Measurements from ENCODE around the gene IFT88.

GRCh38 chr13:20567881-20568528 is 1.0 kb downstream of the IFT88 start:
- TF ChIP-seq POLR2A (conservative IDR thresholded peaks at IDR 0.05) (no peak), SMARCA5 (IDR thresholded peaks at IDR 0.05) (no peak), U2AF2 (optimal IDR thresholded peaks at IDR 0.05; ENCODE audit: low read depth, low read length) (no peak), E2F6 (IDR thresholded peaks at IDR 0.05; ENCODE audit: borderline replicate concordance in 1 of 2, extremely low read depth in 1 of 2, insufficient read depth in 1 of 2, insufficient read length in 1 of 2, low read depth in 1 of 2, low read length in 1 of 2, poor library complexity in 1 of 2, severe bottlenecking in 1 of 2) (peak in 1 of 2 experiments; percentile 43), BHLHE40 (IDR thresholded peaks at IDR 0.05; ENCODE audit: low read length) (no peak), HDAC2 (IDR thresholded peaks at IDR 0.05) (no peak), MYNN (IDR thresholded peaks at IDR 0.05) (no peak), MYNN (CRISPR knock-in tag; IDR thresholded peaks at IDR 0.05) (no peak), CHD2 (IDR thresholded peaks at IDR 0.05; ENCODE audit: low read depth, low read length) (no peak), RBBP5 (IDR thresholded peaks at IDR 0.05; ENCODE audit: borderline replicate concordance, insufficient read depth, low read length, poor library complexity, severe bottlenecking) (no peak), ZNF586 (CRISPR knock-in tag; conservative IDR thresholded peaks at IDR 0.05) (no peak)

Measured in K562 (cell line).